Activated CD4-positive, alpha-beta T cell treated with anti-CD3 and anti-CD28 coated beads, Interleukin-2, amount 50 U/mL, for 24 hours (primary cell): Measurements from ENCODE around the gene RALY.
A peak's percentile ranks its signal among the peaks of the same experiment; 100 is the strongest.
"Not testable (repeated sequence)": the region's sequence is repeated elsewhere in the genome, so short reads cannot be mapped to it uniquely, and the experiment has no call there.

Experiments
- DNase-seq, 2 donors: peaks; one replicate each; pipeline ENCODE4 v3.0.0-alpha.2; 2020; ENCODE audit warnings: low read depth in 1 of 2, low spot score in 1 of 2

The RALY gene

DNA sequence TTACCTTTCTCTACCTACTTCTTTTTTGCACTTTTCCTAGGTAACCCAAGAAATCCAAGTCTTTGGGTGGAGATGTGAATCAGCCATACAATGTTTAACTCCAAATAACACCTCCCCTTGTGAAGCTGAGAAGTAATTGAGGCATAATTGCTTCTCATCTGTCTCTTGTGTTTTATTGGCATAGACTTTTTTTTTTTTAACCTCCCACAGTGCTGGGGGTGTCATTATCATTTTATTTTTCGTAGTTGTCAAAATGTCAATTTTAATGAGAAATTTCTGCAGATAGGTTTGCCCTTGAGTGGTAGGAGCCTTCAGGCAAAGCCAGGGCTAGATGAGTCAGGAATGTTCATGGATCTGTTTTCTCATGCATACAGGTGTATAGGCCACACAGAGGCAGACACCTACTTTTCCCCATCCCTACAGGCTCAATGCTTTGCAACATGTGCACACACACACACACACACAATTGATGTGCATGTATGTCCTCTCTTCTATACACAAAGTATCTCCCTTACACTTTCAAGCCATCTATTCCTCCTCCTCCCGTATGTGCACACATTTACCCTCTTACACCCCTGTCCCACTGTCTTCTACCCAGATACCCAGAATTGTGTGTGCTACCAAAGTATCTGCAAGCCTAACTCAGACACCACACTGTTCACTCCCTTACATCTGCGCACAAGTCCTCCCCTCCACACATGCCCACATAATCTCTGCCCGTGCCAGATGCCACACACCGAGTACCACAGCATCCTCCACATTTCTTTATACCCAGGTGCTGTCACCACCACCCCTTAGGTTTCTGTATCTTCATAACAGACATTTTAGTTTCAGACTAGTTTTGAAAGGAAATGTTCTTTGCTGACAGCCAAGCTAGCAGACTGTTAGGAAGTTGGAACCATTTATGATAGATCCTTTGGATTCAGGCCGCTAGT is 22.0 kb downstream of the RALY start:
- DNase-seq, result no peak

DNA sequence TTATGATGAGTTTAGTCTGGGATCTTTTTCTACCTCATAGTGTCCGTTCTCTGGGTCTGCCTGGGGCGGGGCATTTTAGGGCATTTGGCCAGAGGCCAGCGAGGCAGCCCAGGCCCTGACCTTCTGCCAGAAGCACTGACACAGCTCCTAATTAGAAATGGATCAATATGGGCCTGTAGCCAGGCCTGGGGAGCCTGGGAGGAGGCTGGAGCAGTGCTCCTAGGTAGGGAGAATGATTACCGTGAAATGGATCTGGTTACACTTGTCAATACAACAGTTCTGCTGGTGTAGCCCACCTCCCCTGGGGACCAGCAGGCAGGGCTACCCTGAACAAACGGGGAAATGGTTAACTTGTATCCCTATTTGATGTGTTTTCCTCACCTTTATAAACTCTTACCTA is 23.0 kb downstream of the RALY start:
- no peak for DNase-seq

DNA sequence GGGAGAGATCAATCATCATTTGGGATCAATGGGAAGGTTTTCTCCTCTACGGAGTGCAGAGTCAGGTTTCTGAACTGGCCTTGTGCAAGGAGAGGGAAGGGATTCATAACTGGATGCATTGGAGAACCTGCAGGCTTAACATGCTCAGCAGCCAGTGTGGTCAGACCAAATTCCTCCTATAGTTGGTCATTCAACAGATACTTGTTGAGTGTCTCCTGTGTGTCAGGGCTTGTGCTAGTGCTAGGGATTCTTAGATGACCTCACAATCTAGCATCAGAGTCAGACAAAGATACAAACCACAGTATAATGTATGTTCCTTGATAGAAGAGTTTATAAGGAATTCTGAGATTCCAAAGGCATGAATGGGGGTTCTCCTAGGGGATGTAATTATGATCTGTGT is 23.9 kb downstream of the RALY start:
- DNase-seq, result no peak

DNA sequence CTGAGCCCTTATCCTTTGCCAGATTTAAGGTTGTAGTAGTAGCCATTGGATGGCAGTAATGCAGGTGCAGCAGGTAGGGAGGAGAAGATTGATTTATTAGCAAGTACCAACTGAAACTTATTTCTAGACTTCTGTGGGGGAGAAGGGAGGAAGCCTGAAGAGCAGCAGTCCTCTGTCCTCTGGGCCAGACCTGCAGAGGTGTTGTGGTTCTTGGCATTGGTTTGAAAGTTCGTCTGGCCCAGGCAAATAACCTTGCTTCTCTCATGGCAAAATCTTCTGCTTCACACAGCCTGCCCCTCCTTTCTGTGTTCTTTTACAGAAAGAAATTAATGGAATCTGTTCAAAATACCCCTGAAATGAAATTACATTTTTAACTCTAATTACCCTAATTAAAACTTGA is 24.5 kb downstream of the RALY start:
- no peak for DNase-seq

DNA sequence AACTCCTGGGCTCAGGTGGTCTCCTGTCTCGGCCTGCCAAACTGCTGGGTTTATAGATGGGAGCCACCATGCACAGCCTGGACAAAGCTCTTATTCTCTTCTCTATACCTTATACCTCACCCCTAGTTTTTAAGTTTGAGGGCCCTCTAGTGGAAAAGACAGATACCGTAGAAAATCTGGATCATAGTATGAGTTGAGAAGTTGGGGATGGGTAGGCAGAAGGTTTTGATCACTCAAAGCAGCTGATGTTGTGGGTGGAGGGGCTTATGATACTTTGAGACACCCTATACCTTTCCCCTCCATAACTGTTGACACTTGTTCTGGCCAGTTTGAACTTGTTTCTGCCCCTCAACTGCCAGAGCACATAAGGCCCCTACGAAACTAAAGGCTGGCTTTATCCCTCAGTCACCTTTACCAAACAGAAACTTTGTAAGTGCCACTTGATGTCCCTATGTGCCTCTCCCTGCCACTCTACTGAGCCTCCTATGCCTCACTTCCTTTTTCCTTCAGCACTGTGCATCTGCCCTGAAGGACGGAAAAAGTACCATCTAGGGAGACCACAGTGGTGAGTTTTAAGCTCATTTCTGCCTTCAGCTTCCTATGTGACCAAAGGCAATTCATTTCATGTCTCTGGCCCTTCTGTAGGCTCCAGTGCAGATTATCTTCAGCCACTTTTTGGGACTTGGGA is 28.6 kb downstream of the RALY start:
- no peak for DNase-seq

DNA sequence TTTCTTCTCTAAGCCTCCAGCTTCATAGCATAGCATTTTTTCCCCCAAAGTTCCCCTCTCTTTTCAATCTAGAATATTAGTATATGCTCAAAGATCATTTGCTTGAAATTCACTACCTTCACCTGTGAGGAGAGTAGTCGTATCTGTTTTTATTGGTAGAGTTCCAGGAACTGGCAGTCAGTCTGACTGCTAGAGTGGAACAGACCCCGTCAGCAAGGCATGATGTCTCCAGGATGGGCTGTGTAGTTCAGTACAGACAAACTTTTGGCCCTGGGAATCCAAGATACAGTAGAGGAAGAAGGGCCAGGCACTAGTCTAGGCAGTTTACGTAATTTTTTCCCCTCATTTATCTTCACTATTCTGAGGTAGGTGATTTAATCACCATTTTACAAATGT is 29.1 kb downstream of the RALY start:
- DNase-seq, result no peak

DNA sequence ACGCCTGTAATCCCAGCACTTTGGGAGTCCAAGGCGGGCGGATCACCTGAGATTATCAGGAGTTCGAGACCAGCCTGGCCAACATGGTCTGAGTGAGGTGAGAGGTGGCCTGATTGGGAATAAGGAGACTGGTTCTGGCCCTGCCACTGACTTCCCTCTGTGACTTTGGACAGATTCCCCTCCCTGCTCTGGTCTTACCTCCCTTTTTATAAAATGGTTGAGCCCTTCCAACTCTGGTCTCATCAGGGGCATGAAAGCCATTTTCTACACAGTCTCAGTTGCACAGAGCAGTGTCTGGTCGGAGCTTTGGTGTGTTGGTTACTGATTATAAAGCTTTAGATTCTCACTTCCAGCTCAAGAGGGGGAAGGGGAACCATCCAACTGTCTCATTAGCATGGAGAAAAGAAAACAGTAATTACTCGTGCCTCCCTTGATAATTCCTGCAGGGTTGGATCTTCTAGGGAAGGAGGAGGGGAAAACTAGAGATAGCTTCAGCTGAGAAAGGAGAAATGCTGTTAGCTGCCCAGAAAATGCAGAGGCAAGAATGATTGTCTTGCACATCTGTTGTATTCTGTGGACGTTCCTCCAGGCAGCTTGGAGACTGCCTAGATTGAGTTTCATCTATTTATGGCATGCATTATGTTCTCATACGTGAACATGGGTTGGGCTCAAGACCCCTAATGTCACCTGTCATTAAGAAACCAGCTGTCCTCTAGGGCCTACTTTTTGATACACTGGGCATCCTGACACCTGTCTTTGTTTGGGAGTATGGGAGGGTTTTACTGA is 30.4 kb downstream of the RALY start:
- no peak for DNase-seq

DNA sequence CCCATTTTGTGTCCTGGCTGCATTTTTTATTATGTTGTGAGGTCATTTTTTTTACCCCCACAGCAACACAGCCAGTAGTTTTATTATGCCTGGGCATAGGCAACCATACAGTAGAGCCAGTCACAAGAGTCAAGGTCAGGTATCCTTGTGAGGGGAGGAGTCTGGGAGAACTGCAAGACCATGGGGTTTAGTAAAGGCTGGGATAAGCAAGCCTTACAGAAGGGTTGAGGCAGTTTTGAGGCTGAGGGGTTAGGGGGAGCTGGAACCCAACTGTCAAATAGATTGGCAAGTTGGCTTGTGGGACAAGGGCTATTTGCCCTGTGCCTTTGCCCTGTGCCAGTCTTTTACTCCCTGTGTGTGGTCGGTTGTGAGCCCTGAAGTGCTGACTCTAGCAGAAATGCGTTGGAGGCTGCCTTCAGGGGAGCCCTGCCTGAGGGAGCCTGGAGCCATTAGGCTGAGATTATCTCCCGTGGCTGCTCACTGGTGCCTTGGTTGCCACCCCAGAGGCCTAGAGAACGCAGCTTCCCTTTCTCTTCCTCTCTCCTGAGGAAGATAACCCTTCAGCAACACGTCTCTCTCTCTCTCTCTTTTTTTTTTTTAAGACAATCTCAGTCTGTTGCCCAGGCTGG is 31.1 kb downstream of the RALY start:
- DNase-seq, result no peak

DNA sequence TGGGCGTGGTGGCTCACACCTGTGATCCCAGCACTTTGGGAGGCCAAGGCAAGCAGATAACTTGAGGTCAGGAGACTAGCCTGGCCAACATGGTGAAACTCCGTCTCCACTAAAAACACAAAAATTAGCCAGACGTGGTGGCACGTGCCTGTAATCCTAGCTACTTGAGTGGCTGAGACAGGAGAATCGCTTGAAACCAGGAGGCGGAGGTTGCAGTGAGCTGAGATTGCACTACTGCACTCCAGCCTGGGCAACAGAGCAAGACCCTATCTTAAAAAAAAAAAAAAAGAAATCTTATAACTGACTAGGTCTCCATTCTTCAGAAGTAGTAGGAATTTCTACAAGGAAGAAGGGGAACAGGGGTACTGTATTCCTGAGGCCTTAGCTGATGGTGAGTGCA is 34.3 kb downstream of the RALY start:
- not testable (repeated sequence) for DNase-seq

DNA sequence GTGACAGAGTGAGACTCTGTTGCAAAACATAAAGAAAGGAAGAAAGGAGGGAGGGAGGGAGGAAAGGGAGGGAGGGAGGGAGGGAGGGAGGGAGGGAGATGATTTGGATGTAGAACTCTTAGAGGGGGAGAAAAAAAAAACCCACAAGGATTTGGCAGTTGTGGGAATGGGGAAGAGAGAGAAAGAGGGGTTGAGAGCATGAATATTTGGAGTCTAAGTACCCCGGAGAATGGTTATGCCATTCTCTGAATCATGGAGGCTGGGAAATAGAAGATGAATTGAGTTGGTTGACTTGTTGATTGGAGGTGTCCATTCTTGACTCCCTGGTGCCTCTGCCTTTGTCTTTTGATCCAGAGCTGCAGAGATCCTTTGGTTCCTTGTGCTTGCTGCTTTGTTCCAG is 35.7 kb downstream of the RALY start:
- DNase-seq, result no peak

DNA sequence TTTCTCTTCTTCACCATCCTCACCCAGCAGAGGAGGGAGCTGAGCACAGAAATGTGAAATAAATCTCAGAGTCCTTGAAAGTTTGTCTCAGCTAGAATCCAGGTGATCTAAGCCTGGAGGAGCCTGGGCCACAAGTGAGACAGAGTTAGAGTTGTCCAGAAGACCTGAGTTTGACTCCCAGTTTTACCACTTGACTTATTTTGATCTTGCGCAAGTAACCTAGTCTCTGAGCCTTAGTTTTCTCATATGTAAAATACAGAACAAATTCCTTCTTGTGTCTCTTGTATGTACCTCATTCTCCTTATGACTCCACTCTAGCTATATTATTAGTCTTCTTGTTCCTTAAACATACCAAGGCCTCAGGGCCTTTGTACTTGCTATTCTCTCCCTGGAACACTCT is 36.7 kb downstream of the RALY start:
- no peak for DNase-seq

DNA sequence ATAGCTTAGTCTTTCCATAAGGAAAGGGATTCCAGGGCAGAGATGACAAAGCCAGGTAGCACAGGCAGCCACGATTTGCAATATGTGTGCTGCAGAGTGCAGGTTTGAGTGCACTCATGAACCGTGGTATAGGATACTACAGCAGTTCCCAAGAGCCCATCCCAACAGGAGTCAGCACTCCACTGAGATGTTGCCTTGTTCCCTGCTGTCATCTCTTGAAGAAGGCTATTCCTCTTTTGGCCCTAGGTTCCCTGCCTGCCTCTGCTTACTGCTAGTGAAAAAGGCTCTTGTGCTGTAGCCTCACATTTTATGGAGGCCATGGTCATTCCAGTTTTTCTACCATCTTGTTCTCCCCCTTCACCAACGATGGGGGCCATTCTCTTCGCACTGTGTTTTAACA is 40.2 kb downstream of the RALY start:
- no peak for DNase-seq

DNA sequence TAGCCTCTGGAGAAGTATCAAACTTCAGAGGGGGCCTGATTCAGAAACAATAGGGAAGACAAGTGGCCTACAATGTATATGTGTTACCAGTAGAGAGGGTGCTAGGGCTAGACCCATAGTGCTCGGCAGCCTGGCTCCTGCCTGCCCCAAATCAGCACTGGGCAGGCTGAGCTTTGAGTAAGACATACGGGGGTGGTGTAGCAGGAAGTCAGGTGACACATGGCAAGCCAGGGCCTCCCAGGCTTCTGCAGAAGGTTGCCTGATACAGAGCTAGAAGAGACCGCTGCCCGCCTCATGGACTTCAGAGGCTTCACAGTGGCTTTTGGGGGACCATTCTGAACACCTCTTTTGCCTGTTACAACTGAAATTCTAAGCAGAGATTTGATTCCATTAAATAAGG is 43.4 kb downstream of the RALY start:
- DNase-seq, result peak; percentile 12 to 32

DNA sequence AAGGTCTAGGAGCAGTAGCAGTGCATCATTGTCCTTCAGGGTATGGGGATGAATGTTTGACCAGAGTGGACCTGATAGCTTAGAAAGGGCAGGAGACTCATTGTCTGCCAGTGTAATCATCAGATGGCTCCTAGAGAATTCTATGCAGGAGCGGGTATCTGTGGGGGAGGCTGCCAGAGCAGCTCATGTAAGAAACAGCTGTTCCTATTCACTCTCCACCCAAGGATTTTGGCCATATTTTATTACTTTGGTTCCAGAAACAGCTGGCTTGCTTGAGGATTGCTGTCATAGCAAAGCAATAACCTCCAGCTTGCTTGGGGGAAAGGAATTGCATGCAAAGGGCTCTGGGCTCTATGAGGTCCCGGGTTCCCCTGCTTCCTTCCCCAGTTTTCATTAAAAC is 44.1 kb downstream of the RALY start:
- DNase-seq, result no peak

DNA sequence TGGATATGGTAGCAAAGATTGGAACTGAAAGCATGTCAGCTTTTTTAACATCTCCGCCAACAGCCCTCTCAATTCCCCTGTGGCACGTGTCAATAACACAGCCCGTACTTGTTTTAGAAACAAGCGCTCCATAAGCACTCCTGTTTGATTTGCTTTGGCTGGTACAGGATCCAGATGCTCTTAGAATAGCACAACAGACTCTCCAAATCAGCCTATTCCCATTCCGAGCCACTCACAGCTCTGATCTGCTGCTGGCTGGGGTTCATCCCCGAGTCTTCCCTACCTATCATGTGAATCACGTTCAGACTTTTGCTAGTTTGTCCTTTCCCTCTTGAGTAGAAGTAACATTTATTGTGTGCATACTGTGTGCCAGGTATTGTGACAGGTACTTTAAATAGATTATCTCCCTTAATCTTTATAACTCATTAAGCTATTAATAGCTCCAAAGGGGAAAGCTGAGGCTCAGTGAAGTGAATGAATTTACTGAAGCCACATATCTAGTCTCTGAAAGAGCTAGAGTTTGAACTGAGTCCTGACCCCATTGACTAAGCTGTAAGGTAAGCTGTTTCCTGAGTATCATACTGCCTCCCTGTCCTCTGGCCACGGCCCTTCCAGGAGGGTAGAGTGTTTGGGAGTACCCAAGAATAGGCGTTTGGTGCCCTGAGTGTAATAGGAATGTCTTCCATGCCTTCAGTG is 46.7 kb downstream of the RALY start:
- no peak for DNase-seq

DNA sequence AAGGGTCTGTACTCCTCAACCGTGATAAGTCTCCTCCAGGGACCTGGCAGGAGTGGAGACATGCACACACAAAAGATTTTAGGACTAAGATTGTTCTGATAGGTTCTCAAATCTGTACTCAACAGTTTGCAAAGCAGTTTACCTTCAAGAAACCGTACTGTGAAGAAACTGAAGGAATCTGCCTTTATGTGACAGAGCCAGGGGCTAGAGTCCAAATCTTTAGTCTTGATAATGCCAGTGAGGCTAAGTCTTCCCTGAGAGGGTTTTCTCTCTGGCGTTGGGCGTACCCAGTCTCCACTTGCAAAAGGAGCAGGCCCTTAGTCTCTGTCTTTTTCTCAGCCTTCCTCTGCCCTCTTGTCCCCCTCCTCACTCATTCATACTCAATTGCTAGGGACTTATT is 47.5 kb downstream of the RALY start:
- DNase-seq, result no peak

DNA sequence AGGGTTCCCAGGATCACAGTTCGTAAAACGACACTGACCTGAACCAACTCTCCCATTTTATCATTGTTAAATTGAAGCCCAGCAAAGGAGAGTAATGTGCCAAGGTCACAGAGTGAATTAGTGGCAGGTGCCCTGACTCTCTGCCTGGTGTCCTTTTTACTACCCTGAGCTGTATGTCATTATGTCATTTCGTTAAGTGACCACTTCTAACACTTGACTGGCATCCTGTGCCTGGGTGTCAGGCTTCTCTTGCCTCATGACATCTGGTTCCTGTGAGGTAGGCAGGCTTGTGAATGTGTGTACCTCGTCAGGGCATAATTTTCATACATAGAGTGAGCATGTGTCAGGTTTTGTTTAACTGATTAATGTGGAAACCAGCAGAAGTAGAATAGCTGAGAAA is 48.6 kb downstream of the RALY start:
- DNase-seq, result no peak

DNA sequence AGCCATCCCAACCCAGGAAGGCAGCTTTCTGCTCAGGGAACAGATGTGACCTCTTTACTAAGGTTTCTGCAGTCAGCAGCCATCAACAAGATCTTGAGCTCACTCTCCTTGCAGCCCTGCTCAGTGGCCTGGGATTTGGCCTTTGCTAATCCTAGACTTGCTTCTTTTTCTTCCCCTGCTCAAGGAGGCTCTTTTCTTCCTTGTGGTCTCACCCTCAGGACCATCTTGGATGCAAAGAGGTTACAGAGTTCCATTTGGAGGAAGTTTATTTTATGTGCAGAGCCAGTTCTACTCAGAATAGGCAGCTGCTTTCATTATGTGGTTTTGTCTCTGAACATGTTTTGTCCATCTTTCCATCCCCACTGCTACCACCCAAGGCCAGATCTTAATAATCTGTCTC is 49.3 kb downstream of the RALY start:
- DNase-seq, result no peak

DNA sequence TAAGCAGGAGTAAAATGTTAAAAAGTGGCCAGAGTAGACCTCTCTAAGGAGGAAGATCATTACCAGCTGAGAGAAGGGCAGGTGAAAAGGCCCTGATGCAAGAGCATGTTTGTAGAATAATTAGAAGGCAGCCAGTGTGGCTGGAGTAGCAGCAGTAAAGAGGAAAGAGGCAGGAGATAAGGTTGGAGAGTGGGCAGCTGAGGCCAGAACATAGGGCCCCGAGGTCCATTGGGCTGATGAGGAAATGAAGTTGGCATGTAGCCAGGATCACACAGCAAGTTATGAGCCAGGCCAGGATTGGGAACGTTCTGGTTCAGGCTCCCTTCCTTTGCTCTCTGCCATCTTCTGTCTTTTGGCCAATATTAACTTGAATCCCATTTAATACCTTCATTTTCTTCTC is 51.6 kb downstream of the RALY start:
- DNase-seq, result no peak

DNA sequence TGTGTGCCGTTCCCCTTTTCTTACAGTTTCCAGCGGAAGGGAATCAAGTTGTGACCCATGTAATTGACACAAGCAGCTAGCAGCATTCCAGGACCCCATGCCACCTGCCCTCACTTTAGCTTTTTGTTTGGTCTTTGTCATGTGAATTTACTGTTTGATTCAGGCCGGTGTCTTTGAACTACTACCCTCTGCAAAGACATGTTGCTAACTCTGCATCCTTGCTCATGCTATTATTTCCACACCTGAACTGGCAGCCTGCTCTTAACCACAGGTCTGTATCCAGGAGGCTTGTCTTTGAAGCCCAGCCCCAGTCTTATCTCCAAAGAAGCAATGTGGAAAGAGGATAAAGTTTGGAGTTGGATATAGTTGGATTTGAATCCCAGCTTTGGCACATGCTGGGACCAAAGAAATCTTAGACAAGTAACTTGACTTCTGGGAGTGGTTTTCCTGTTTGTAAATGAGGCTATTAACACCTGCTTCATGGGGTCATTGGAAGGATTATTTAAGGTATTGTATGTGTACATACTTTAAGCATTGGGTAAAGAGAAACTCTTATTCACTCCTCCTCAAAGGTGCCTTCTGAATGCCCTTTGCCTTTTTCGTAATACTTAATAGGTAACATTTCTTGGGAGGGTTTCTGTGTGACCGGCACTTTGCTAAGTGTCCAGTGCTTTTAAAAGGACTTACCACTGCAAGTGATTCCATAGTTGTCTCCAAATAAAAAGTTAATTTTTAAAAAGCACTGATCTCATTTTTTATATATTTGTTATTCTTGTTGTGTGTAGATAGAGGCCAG is 52.4 kb downstream of the RALY start:
- DNase-seq, result no peak
